Stimulated activated CD4-positive, alpha-beta T cell treated with anti-CD3 and anti-CD28 coated beads, Interleukin-4, amount 100 ng/mL, for 24 hours (primary cell): ENCODE measurements around the gene SPEG.

Experiments
- DNase-seq: peaks from one replicate; pipeline ENCODE4 v3.0.0-alpha.2; 2020

Gene SPEG

GRCh38 chr2:219517954-219518778, 83.5 kb downstream of the SPEG start:
- no peak for DNase-seq

DNA sequence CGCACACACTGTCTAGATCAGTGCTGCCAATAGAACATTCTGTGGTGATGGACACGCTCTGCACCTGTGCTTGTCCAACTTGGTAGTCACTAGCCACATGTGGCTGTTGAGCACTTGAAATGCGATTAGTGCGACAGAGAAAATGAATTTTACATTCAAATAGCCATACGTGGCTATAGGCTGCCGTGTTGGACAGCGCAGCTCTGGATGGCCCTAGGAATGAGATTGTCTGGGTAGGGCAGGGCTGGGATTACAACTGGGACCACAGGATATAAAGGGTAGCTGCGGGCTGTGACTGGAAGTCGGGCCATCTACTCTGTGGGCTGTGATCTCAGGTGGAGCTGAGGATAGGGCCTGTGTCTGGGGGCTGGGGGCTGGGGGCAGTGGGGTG, 84.9 kb downstream of the SPEG start:
- DNase-seq = no peak

DNA sequence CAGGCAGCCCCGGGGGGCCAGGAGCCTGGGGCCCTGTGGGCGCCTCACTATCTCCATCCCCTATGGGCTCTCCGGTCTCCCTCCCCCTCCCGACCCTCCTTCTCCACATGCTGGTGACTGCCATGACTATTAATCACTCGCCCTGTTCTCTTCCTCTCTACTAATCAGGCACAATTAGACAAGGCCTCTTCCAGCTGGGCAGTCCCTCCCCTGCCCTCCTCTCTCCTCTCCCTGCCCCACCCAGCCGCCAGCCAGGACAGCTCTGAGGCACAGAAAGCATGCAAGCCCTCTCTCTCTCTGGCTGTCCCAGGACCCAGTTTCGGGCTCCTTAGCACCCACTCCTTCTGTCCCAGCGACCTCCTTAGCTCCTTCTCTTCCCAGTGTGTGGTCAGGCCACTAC, 85.4 kb downstream of the SPEG start:
- no peak for DNase-seq

DNA sequence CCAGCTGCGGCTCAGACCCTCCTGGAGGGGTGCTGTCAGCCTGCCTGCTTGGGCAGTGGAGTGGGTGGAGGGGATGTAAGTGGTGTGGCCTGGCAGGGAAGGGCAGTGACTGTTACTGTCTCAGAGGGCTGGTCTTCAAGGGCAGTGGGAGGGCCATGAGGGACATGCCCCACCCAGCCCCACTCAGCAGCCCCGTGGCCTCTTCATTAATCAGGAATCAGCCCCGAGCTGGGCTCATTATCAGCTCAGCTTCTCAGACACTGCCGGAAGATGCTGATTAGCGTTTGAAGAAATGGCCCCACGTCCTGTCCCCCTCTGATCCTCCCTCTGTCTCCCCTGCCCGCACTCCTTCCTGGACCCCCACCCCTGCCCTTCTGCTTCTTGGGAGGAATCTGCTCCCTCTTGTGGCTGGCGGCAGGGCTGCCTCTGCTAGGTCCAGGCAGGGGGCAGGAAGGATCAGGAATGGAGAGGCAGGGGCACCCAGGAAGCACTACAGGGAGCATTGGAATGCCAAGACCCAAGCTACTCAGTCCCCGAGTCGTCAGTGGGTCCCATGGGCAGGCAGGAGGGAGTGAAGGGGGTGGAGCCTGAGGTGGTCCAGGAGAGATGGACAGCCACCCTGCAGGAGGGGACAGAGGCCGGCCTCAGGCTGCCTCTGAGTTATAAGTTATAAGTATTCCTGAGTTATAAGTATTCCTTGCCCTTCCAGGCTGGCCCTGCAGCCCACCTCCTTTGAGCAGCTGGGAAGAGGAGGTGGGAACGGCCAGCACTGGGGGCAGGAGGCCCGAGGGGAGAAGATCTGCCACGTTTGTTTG, 86.6 kb downstream of the SPEG start:
- DNase-seq = no peak

DNA sequence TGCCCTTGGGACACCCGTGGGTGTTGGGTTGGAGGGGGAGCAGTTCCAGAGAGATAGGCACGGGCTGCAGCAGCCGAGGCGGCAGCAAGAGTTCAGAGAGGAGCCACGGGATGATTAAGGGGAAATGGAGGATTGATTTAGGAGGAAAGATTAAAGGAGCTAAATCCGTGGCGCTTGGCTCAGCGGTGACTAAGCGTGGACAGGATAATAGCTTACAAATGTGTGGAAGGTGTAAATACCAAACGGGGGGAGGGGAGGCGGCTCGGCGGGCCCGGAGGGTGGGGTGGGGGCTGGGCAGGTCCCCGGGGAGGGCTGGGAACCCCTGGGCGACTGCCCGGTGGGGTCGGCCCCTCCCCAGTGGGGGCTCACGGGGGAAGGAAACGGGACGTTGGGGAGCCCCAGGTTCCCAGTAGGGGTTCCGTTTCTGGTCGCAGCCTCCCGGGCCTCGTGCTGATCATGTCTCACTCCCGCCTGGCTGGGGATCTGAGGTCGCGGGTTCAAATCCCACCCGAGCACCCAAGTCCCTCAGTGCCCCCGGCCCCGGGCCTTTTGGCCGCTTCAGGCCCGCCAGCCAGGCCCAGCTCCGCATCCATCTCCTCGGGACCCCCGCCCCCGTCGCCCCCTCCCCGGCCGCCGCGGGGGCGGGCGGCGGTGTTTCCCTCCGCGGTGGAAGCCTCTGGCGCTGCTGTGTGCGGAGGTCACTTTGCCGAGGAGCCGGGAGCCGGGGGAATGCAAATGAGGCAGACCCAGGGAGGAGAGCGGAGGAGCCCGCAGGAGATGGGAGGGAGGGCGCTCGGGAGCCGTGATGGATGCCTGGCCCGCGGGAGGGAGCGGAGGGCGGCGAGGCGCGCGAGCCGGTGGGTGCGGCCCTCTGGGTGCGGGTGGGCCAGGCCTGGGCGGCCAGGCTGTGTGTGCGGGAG, 87.7 kb downstream of the SPEG start:
- no peak for DNase-seq

- DNase-seq = no peak
Observed at GRCh38 chr2:219523031-219523671, 88.5 kb downstream of the SPEG start.

GRCh38 chr2:219524817-219525216, 90.2 kb downstream of the SPEG start:
- no peak for DNase-seq

GRCh38 chr2:219525533-219526232, 91.0 kb downstream of the SPEG start:
- DNase-seq = no peak

DNA sequence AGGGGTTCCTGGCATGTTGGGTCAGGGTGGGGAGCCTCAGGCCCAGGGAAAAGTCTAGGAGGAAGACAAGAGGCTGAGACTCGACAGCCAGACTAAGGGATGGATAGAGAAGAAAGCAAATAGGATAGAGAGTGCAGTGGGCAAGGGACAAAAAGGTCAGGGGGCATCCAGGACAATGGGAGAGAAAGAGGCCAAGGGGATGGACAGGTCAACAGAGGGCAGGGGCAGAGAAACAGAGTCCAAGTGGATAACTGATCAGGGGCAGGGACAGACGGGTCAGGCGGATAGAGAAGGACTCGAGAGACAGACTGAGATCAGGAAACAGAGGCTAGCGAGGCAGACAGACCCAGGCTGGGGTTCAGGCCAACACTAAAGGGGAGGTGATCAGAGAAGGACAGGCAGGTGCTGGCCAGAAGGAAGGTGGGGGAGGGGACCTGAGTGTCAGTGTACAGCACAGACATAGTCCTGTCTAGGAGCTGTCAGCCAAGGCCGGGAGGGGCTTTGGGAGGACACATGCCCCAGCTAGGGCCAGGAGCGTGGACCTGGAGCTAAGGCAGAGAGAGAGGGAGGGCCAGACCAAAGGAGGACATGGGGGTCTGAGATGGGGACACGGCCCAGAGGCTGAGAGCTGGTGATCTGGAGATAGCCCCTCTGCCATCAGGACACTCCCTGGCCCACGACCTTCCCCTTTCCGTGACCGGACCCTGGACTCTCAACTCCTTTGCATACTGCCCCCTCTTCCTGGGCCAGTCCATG, 91.9 kb downstream of the SPEG start:
- no peak for DNase-seq

DNA sequence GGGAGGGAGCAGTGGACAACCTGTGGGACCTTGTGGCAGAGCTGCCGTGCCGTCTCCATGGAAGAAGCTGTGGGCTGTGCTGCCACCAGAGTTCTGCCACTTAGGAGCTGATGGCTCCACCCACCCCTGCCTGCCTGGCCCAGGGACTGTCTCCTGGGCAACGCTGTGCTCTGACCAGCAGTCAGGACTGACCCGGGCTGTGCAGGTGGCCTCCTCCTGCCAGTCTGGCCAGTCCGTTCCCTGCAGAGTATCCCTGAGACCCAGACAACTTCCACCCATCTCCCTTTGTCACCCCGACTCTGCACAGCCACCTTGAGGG, 92.4 kb downstream of the SPEG start:
- DNase-seq = no peak

DNA sequence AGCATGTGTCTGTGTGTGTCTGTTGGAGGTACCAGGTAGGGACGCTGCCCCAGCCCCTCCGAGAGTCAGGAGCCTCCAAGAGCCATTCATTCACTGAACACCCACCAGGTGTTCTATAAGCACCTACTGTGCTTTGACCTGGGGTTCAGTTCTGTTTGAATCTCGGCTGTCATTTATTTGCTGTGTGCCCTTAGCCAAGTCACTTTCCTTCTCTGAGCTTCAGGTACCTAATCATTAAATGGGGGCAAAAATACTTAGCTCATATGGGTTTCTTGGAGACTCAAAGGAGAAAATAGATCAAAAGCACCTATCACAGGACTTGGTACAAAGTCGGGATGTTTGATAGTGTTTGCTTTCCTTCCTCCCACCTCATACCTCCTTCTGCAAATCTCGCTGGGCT, 92.8 kb downstream of the SPEG start:
- DNase-seq = no peak

DNA sequence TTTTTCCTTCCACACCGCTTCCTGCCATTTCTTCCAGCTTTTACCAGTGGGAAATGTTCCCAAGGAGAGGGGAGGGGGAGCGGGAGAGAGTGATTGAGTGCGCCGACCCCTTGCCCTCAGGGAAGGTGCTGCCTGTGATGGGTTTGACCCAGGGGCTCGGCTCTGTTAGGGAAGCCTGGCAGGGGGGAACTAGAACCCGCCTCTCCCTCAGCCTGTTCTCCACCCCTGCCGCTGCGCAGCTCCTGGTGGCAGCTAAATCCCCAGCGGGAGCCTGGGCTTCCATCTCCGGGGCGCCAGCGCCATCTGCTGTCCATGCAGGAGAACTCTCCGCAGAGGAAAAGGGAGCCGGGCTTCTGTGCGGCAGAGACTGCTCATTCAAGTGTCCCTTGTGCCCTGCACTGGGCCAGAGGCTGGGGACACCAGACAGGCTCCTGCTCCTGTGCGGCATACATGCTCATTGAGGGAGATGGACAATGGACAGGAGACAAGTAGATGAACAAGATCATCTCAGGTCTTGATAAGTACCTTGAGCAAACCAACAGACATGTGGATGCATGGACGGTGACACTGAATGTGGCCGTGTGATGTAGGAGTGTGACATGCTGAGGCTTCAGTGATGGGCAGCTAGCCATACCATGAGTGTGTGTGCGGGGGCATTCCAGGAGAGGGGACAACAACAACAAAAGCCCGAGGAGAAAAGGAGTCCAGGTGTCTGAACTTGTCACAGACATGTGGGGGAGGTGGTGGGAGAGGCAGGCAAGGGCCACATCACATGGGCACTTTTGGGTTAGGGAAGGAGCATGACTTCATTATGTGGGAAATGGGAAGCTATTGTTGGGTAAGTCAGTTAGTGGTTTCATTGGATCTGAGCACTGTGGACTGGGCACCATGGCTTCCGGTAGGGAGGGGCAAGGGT, 95.7 kb downstream of the SPEG start:
- DNase-seq = peak; percentile 88

DNA sequence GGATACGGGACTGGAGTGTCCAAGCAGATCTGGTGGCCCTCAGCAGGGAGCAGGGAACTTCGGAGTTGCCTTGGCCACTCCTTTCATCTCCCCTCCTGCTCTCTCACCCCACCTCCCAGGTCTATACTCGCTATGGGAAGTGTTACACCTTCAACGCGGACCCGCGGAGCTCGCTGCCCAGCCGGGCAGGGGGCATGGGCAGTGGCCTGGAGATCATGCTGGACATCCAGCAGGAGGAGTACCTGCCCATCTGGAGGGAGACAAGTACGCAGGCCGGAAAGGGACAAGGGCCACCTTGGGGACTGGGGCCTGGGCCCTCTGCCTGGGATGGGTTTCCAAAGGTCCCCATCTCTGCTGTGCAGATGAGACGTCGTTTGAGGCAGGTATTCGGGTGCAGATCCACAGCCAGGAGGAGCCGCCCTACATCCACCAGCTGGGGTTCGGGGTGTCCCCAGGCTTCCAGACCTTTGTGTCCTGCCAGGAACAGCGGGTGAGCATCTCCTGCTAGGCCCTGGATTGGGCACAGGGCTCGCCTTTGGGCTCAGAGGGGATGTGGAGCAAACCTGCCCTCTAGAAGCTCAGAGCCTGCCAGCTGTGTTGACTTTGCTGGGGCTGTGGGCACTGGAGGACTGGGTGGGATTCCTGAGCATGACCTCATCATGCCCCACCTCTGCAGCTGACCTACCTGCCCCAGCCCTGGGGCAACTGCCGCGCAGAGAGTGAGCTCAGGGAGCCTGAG, 97.2 kb downstream of the SPEG start:
- DNase-seq = no peak

DNA sequence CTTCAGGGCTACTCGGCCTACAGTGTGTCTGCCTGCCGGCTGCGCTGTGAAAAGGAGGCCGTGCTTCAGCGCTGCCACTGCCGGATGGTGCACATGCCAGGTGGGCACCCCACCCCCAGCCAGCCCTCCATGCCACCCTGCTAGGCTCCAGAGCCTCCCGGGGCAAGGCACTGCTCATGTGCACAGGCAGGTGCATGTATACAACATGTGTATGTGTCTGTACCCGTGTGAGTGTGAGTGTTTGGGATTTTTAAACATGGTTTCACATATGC, 97.7 kb downstream of the SPEG start:
- no peak for DNase-seq

GRCh38 chr2:219533930-219534661, 99.5 kb downstream of the SPEG start:
- DNase-seq = no peak

GRCh38 chr2:219536425-219536824, 101.8 kb downstream of the SPEG start:
- DNase-seq = no peak

- no peak for DNase-seq
Observed at GRCh38 chr2:219536967-219537366, 102.3 kb downstream of the SPEG start.

GRCh38 chr2:219537657-219538488, 103.2 kb downstream of the SPEG start:
- no peak for DNase-seq
